Measurements from ENCODE around the gene CPAMD8.
"Not testable (repeated sequence)": the region's sequence is repeated elsewhere in the genome, so short reads cannot be mapped to it uniquely, and the experiment has no call there.

Gene CPAMD8

DNA sequence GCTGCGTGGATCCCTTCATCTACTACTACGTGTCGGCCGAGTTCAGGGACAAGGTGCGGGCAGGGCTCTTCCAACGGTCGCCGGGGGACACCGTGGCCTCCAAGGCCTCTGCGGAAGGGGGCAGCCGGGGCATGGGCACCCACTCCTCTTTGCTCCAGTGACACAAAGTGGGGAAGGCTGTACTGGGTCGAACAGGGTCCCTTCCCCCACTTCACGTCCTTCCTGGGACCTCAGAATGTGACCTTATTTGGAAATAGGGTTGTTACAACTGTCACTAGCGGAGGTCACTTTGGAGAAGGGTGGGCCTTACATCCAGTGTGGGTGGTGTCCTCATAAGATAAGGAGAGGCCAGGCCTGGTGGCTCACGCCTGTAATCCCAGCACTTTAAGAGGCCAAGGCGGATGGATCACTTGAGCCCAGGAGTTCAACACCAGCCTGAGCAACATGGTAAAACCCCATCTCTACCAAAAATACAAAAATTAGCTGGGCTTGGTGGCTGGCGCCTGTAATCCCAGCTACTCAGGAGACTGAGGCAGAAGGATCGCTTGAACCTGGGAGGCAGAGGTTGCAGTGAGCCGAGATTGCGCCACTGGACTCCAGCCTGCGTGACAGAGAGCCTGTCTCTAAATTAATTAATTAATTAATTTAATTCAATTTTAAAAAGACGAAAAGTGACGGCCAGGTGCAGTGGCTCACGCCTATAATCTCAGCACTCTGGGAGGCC, 136.0 kb downstream of the CPAMD8 start:
- no peak for DNase-seq

DNA sequence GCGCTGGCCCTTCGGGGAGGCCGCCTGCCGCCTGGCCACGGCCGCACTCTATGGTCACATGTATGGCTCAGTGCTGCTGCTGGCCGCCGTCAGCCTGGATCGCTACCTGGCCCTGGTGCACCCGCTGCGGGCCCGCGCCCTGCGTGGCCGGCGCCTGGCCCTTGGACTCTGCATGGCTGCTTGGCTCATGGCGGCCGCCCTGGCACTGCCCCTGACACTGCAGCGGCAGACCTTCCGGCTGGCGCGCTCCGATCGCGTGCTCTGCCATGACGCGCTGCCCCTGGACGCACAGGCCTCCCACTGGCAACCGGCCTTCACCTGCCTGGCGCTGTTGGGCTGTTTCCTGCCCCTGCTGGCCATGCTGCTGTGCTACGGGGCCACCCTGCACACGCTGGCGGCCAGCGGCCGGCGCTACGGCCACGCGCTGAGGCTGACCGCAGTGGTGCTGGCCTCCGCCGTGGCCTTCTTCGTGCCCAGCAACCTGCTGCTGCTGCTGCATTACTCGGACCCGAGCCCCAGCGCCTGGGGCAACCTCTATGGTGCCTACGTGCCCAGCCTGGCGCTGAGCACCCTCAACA, 136.6 kb downstream of the CPAMD8 start:
- DNase-seq: no peak

DNA sequence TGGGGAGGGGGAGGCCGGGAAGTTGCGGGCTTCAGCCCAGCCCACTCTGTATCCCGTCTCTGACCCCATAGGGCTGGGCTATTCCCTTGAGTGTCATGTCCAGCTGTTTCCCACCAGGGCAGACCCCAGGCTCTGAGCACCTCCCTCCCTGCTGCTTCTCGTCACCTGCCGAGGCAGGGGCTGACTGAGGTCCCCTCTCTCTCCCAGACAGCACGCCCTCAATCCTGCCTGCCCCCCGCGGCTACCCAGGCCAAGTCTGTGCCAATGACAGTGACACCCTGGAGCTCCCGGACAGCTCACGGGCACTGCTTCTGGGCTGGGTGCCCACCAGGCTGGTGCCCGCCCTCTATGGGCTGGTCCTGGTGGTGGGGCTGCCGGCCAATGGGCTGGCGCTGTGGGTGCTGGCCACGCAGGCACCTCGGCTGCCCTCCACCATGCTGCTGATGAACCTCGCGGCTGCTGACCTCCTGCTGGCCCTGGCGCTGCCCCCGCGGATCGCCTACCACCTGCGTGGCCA, 137.2 kb downstream of the CPAMD8 start:
- DNase-seq: no peak

DNA sequence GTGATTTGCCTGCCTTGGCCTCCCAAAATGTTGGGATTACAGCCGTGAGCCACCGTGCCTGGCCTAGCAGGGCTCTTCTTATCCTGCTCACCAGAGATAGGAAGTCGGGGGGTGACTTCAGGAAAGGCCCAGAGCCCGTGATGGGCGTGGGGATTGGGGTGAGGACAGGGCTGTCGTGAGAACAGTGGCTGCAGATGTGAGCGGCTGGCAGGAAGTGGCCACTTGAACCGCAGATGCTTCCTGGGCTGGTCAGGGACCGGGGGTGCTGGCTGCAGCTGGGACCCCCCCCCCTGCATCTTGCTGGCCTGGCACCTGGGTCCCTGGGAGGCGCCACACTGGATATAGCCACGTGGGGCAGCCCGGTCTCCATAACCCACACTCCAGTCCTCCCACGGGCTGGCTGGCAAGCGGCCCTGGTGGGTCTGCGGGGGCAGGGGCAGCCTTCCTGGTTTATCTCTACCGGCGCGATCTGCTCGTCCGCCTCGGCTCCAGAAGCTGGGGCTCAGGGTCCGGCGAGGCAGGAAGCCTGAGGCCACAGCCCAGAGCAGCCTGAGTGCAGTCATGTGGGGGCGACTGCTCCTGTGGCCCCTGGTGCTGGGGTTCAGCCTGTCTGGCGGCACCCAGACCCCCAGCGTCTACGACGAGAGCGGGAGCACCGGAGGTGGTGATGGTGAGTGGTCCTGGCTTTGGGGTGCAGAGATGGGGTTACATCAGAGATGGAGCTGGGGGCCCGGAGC, 137.8 kb downstream of the CPAMD8 start, which contains the start of gene F2RL3:
TSS of gene F2RL3 (plus strand) at position 371 of the 737 bp plus-strand sequence. CDS start at position 562, 191 bp downstream.
- DNase-seq: no peak

DNA sequence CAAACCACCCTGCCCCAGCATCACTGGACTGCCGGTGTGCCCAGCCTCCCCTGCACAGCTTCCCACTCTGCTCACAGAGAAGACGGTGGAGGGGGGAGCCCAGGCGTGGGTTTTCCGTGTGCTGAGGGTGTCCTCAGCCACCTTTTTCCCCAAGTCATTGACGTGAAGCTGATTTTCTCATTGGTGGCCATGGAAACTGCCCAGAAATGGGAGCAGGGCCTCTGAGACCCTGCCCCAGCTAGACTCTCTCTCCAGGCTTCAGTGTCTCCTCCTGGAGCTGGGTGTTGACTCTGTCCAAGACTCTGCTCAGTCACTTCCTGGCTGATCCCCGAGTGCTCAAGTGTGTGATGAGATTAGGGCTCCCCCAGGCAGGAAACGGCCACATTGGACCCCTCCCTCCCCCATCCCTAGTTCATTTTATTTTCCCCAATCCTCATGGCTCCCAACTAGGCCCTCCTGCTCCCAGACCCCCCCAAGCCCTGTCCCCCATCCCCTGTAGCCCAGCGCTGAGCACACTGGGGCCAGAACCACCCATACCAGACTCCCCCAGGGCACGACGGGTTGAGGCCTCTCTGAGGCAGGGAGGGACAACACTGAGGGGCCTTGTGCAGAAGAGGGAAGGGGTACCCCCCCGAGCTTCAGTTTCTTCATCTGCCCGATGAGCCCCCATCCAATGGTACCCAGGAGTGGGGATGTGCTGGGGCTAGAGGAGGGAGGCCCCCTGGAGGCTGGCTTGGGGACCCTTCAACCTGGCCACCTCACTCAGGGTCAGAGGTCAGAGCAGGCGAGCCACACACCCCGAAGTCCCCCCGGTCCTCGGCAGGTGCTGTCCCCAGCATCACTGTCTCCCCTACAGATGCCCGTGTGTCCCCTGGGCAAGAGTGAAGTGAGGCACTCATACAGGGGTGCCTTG, 139.0 kb downstream of the CPAMD8 start:
- no peak for DNase-seq

DNA sequence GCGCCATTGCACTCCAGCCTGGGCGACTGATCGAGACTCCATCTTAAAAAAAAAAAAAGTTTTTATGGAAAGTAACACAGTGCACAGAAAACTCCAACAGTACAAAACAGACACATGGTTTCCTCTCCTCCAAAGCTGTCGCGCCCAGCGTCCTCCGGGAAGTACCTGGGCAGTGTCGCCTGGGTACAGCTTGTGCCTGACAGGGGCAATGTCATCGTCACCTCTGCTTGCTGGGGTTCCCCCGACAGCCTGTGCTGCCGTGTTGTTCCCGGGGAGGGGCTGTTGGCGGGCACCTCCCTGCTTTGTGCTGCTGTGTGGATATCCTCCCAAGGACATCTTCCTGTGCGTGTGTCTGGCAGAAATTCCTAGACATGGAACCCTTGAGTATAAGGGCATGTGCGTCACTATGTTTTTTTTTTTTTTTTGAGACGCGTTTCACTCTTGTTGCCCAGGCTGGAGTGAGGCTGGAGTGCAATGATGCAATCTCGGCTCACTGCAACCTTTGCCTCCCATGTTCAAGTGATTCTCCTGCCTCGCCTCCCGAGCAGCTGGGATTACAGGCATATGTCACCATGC, 140.2 kb downstream of the CPAMD8 start:
- DNase-seq: no peak

DNA sequence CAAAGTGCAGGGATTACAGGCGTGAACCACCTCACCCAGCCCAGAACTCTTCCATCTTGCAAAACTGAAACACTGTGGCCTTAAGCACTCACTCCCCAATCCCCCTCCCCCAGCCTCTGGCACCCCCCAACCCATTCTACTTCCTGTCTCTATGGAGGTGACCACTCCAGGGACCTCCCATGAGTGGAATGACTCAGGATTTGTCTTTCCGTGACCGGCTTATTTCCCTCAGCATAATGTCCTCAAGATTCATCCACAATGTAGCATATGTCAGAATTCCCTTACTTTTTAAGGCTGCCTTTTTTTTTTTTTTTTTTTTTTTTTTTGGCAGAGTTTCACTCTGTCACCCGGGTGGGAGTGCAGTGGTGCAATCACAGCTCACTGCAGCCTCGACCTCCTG, 141.4 kb downstream of the CPAMD8 start:
- DNase-seq: no peak

DNA sequence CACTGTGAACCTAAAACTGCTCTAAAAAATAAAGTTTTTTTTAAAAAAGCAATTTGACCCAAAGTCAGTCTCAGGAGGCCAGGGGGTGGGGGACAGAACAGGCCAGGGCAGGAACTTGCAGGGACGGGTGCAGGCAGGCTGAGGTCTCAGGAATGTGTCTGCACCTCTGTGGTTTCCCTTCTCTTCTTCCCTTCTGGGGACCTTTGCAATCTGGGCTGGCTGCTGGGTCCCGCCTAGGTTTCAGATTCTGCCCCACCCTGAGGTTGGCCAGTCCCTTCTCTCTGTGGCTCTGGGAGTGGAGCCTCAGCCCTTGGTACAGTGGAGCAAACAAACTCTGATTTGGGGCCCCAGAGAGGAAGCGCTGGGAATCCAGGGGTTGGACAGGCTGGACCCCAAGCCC, 143.1 kb downstream of the CPAMD8 start:
- no peak for DNase-seq

DNA sequence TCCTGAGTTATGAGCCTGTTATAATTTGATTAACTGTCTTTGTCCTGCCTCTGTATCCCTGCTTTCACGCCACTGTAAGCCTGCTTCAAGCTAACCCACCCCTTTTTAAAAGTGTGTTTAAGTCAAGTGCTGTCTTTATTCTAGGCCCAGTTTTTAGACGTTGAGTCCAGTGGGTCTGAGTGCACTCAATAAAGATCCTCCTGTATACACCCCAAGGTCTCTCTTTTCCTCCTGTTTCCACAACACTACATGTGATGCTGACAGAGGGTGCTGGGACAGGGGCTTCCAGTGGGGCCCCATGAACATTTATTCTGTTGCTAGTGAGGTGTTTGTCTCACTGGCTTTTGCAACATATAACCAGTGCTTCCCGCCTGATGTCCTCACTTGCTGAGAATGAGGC, 144.5 kb downstream of the CPAMD8 start:
- no peak for DNase-seq

DNA sequence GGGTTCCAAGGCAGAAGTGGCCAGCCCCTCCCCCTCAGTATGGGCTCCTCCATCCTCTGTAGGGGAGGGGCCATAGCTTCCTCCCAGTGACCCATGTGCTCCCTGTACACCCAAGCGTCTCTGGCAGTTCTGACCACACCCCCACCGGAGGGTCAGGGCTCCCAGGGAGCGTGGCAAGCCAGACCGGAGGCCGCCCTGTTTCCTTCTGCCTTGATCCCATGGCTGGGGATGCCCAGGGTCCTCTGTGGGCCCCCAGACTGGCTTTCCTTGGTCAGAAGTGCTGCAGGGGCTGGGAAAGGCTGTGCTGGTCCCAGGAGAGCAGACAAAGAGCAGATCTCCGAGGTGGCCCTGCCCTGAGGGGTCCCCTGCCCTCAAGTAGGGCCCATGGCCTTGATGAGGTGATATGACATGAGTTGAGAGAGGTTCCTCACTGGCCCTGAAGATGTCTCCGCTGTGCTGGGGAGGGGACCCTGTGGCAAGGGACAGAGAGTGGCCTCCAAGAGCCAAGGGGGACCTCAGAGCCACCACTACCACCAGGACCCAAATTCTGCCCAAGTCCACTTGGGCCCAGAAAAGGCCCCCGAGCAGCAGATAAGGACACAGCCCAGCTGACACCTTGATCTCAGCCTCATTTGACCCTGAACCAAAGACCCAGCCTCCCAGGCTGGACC, 145.6 kb downstream of the CPAMD8 start:
- no peak for DNase-seq

DNA sequence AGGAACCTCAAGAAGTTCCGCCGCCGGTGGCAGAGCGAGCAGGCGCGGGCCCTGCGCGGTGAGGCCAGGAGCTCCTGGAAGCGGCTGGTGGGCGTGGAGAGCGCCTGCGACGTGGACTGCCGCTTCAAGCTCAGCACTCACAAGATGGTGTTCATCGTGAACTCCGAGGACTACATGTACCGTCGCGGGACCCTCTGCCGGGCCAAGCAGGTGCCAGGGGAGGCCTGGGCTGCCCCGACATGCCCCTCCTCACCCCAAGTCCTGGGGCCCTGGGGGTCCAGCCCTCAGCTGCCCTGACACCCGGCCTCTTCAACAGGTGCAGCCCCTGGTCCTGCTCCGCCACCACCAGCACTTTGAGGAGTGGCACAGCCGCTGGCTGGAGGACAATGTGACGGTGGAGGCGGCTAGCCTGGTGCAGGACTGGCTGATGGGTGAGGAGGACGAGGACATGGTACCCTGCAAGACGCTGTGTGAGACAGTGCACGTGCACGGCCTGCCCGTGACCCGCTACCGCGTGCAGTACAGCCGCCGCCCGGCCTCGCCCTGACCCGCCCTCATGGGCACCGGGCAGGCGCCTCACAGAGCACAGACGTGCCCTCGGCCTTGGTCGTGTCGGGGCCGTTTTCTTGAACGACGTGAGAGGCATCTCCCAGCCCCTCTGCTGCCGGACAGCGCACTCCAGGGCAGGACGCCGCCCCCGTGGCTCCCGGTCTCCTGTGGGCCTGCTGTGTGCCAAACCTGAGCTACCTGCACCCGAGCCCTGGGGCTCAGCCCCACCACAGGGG, 148.2 kb downstream of the CPAMD8 start:
- no peak for DNase-seq

DNA sequence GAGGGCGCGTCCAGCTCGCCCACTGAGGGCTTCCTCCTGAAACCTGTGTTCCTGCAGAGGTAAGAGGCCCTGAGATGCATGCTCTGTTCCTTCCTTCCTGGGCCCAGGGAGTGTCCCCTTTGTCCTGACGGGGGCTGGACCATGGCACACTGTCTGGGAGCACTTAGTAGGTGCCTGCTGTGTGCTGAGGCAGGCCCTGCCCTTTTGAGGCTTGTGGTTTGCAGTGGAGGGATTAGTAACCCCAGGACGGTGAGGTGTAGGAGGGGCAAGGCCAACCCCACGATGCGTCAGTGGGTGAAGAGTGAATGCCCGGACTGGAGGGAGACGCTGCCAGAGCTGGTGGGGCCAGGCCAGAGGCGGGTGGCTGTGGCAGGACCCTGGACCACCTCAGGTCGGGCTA, 149.0 kb downstream of the CPAMD8 start:
- DNase-seq: no peak

DNA sequence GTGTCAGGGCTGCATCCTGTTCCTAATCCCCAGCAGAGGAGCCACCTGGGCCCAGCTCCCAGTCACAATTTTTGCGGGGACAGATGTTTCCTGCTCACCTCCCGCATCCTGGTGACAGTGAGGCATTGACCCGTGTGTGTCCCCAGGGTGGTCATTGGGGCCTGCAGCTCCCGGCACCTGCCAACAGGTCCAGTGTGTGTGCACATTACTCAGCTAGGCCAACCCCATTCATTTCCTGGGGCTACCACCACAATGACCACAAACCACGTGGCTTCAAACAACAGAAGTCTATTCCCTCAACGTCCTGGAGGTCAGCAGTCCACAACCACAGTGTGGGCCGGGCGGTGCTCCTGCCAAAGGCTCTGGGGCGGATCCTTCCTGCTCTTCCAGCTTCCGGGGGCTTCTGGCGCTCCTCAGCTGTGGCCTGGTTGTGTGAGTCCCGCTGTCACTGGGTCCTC, 149.7 kb downstream of the CPAMD8 start:
- no peak for DNase-seq

DNA sequence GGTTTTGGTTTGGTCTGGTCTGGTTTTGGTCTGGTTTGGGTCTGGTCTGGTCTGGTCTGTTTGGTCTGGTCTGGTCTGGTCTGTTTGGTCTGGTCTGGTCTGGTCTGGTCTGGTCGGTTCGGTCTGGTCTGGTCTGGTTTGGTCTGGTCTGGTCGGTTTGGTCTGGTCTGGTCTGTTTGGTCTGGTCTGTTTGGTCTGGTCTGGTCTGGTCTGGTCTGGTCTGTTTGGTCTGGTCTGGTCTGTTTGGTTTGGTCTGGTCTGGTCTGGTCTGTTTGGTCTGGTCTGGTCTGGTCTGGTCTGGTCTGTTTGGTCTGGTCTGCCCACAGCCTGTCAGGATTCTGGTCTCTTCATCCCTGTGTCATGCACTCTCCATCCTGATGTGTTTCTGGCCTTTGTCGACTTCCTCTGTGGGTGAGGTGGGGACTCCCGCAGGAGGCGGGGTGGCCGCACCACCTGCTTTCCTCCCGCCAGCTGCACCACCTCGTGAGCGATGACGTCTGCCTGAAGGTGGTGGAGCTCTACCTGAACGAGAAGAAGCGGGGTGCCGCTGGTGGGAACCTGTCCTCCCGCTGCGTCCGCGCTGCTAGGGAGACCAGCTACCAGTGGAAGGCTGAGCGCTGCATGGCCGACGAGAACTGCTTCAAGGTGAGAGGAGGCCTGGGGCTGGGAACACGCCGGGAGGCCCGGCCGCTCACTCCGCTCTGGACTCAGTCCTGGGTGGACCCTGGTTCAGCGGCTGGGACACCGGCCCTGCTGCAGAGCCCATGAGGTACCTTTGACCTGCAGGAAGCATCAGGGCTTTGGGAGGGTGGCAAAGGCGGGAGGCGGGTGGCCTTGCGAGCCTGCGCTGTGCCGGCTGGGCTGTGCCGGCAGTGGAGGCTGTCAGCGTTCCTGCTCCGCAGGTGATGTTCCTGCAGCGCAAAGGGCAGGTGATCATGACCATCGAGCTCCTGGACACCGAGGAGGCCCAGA, 150.7 kb downstream of the CPAMD8 start:
- DNase-seq: peak in 1 of 2 donors; percentile 30

DNA sequence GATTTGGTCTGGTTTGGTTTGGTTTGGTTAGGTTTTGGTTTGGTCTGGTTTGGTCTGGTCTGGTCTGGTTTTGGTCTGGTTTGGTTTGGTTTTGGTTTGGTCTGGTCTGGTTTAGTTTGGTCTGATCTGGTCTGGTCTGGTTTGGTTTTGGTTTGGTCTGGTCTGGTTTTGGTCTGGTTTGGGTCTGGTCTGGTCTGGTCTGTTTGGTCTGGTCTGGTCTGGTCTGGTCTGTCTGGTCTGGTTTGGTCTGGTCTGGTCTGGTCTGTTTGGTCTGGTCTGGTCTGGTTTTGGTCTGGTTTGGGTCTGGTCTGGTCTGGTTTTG, 151.7 kb downstream of the CPAMD8 start:
- not testable (repeated sequence) for DNase-seq

DNA sequence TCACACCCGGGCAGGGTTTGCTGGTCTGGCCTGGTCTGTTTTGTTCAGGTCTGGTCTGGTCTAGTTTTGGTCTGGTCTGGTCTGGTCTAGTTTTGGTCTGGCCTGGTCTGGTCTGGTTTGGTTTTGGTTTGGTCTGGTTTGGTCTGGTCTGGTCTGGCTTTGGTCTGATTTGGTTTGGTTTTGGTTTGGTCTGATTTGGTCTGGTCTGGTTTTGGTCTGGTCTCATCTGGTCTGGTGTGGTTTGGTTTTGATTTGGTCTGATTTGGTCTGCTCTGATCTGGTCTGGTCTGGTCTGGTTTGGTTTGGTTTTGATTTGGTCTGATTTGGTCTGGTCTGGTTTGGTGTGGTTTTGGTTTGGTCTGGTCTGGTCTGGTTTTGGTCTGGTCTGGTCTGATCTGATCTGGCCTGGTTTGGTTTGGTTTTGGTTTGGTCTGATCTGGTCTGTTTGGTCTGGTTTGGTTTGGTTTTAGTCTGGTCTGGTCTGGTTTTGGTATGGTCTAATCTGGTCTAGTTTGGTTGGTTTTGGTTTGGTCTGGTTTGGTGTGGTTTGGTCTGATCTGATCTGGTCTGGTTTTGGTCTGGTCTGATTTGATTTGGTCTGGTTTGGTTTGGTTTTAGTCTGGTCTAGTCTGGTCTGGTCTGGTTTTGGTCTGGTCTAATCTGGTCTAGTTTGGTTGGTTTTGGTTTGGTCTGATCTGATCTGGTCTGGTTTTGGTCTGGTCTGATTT, 152.2 kb downstream of the CPAMD8 start:
- no peak for DNase-seq

DNA sequence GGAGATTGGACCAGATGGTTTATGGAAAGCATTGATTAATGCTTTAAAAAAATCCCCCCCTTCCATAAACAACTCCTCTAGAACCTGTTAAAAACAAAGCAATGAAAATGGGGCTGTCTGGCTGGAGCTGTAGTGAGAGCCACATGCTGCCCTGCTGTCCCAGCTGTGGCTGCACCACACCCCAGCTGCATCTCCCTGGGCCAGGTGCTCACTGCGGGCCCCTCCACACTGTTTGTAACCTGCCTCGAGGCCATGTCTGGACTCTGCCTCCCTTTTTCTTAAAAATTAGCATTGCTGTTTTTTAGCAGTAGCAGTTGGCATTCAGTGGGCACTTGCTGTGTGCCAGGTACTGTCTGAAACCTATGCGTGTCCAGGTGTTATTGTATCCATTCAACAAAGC, 153.0 kb downstream of the CPAMD8 start:
- DNase-seq: no peak

DNA sequence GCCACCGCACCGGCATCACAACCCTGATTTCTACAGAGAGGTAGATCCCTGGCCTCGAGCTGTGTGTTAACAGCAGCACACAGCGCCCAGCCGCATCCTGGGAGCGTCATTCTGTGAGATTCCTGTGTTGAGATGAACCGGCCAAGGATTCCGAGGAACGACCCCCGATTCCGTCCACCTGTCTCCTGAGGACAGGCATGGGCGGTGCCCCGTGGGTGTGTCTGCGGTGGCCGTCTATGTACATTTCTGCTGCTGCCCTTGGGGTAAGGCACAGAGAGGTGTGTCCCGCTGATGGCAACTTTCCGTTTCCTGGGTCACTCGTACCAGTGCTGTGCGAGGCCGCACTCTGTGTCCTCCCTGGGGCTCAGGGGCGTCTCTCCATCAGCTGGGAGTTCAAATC, 153.9 kb downstream of the CPAMD8 start:
- no peak for DNase-seq

DNA sequence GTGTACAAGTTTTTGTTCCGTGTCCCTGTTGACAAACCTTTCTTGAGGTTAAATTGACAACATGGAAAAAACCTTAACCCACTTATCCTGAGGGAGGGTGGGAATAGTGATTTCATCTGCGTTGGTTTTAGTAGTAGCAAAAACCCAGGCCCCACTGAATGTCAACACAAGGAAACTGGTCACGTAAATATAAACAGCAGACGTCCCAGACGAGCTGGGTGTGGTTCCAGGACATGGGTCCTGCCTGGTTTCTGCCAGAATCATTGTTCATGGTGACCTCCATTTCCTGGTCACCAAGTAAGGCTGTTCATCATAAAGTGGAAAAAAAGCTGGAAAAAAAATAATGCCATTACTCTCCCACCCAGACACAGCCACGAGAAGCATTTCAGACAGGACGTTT, 154.7 kb downstream of the CPAMD8 start:
- no peak for DNase-seq

All from CD4-positive, alpha-beta T cell treated with Interleukin-4 for 1 hour (primary cell).